Measurements from ENCODE around the gene RUNX1. TPM values are rescaled to one million over a fixed set of nuclear protein-coding genes. Genes with fewer than 3 reads are reported as not detected.
A peak's percentile ranks its signal among the peaks of the same experiment; 100 is the strongest.

The RUNX1 gene
- 10 to 100 TPM in 1 of 12 donors, 1 to 10 TPM in 10, not detected in 1; 3.6 to 18.8 (median 6.9) TPM for polyA plus RNA-seq (ENCODE audit: insufficient read length in 12 of 12)
- long read RNA-seq, donor 1, full-length matches to known transcripts, result 2 of 2 reads
- long read RNA-seq, donor 1, partial matches to known transcripts, result 0 of 2 reads
- long read RNA-seq, donor 1, other reads (novel, unspliced or antisense), result 0 of 2 reads
- long read RNA-seq, donor 2, full-length matches to known transcripts, result 1 of 1 reads
- long read RNA-seq, donor 2, partial matches to known transcripts, result 0 of 1 reads
- long read RNA-seq, donor 2, other reads (novel, unspliced or antisense), result 0 of 1 reads
- long read RNA-seq, donor 3, full-length matches to known transcripts, result 1 of 1 reads
- long read RNA-seq, donor 3, partial matches to known transcripts, result 0 of 1 reads
- long read RNA-seq, donor 3, other reads (novel, unspliced or antisense), result 0 of 1 reads
- long read RNA-seq, donor 4, full-length matches to known transcripts, result 3 of 3 reads
- long read RNA-seq, donor 4, partial matches to known transcripts, result 0 of 3 reads
- long read RNA-seq, donor 4, other reads (novel, unspliced or antisense), result 0 of 3 reads
- long read RNA-seq, donor 5, result 0 reads
- long read RNA-seq, donor 6, result 0 reads
- long read RNA-seq, donor 7, result 0 reads
- long read RNA-seq, donor 8, result 0 reads
- long read RNA-seq, donor 9, result 0 reads
- long read RNA-seq, donor 10, result 0 reads
- long read RNA-seq, donor 11, full-length matches to known transcripts, result 1 of 1 reads
- long read RNA-seq, donor 11, partial matches to known transcripts, result 0 of 1 reads
- long read RNA-seq, donor 11, other reads (novel, unspliced or antisense), result 0 of 1 reads

DNA sequence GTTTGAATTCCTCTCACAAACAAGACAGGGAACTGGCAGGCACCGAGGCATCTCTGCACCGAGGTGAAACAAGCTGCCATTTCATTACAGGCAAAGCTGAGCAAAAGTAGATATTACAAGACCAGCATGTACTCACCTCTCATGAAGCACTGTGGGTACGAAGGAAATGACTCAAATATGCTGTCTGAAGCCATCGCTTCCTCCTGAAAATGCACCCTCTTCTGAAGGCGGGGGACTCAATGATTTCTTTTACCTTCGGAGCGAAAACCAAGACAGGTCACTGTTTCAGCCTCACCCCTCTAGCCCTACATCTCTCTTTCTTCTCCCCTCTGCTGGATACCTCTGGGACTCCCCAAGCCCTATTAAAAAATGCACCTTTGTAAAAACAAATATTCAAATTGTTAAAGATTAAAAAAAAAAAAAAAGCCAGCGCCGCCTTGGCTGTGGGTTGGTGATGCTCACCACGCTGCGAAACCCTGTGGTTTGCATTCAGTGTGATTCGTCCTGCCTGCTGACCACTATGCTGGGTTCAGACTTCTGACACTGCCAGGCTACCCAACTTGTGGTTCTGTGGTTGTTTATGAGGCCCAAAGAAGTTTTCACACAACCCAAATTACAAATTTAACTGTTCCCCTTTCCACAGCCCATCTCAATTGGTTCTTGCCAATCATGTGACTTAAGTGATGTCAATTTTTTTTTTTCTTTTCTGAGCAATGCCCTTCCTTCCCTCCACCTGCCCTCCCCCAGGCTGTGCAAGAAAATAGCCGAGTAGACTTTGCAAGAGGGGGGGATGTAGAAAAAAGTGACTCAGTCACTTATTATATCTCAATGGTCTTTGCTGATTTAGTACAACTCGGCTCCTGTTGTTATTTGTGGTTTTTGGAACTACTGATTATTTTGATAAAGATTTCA lies at the start of gene RUNX1:
TSS of gene RUNX1 (minus strand) at position 597 of the 912 bp plus-strand sequence.
- no peak for DNase-seq

DNA sequence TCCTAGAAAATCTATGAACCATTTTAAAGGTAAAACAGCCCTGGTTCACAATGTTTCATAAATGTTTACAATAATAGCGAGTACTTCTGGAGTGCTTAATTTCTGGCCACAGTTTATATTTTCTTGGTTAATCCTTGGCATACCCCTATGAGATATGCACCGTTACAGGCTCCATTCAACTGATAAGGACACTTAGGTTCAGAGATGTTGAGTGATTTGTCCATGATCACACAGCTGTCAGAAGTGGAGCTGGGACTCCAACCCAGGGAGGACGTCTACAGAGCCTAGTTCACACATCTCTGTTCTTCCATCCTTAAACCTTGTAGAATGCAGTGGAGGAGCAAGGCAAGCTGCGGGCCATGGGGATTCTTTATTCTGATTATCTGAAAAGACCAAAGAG lies 48.4 kb upstream of the RUNX1 start:
- no peak for DNase-seq

- DNase-seq, result no peak
These were observed 47.9 kb upstream of the RUNX1 start for GRCh38 chr21:35096959-35097358.

GRCh38 chr21:35095859-35096291 lies 46.8 kb upstream of the RUNX1 start:
- no peak for DNase-seq

DNA sequence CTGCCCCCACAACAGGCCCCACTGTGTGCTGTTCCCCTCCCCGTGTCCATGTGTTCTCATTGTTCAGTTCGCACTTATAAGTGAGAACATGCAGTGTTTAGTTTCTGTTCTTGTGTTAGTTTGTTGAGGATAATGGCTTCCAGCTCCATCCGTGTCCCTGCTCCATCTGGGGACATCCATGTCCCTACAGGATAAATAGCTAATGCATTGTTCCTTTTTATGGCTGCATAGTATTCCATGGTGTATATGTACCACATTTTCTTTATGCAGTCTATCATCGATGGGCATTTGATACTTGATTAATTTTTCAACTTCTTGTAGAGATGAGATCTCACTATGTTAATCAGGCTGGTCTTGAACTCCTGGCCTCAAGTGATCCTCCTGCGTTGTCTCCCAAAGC lies 44.4 kb upstream of the RUNX1 start:
- DNase-seq, result no peak

DNA sequence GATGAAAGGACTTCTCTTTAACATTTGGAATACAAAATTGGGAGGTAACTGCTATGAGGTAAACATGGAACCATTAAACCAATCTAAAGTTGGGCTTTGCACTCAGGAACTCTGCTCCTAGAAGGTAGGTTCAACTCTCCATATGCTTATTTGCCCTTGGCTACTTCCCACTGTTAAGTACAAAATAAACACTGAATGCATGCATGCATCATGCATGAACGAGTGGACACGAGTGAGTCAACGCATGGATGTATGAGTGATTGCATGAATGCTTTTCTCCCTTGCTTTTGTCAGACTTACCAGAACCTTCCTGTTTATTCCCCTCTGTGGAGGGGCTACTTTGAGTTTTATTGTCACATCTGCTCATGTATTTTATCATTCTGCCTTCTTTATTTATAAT lies 42.4 kb upstream of the RUNX1 start:
- no peak for DNase-seq

GRCh38 chr21:35090403-35090802 lies 41.3 kb upstream of the RUNX1 start:
- DNase-seq, result no peak

DNA sequence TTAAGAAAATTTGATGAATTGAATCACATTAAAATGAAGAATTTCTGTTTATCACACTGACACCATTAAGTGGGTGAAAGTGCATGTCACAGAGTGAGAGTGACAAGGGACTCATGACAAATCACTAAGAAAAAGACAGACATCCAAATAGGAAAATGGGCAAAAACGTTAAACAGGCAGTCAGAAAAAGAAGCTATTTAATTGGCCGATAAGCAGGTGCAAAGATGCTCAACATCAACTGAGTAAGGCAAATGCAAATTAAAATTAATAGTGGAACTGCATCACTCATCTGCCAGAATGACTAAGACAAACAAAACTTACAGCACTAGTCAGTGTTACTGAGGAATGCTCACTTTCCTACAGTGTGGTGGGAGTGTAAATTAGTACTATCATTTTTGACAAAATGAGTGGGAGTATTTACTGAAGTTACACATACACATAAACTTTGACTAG lies 39.2 kb upstream of the RUNX1 start:
- no peak for DNase-seq

DNA sequence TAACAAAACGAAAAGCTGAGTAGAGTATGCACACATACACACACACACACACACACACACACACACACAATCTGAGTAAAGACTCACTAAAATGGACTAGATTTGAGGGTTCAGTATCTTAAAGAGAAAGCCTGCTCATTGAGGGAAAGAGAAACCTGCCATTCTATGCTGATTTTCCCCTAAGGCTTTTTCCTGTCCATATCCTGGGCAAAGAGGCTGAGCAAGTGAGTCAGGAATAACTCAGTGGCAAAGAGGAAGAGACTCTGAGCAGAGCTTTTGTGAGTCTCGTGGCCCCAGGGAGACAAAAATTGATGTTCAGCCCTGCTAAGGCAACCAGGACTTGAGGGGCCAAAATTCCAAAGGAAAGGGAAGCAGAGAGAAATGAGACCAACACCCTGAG lies 37.3 kb upstream of the RUNX1 start:
- no peak for DNase-seq

DNA sequence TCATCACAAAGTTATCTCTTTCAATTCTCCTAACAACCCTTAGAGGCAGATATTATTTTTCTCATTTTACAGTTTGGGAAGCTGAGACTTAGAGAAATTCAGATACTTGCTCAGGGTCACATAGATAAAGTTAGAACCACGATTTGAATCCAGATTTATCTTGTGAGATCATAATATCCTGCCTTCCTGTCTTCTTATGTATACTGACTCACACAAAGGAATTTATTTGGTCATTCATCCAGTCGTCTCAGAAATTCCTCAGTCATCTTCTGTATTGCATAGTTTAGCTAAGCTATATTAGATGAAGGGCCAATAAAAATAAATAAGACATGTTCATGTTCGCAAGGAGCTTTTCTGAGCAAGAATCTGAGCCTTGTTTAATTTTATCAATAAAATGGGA lies 35.8 kb upstream of the RUNX1 start:
- no peak for DNase-seq

DNA sequence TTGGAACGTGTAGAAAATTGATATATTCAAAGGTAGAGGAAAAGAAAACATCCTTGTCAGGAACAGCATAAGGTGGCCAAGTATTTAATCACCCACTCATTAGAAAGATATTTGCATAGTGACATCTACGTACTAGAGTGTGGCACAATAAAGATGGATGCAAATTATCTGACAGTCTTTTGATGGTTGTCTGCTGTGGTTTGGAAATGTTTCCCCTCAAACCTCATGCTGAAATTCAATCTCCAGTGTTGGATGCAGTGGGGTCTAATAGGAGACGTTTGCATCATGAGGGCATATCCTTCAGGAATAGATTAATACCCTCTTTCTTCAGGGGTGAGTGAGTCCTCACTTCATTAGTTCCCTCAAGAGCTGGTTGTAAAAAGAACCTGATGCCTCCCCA lies 34.1 kb upstream of the RUNX1 start:
- DNase-seq, result no peak

- DNase-seq, result no peak
These were observed 32.8 kb upstream of the RUNX1 start for GRCh38 chr21:35081861-35082260.

GRCh38 chr21:35079181-35079580 lies 30.1 kb upstream of the RUNX1 start:
- no peak for DNase-seq

DNA sequence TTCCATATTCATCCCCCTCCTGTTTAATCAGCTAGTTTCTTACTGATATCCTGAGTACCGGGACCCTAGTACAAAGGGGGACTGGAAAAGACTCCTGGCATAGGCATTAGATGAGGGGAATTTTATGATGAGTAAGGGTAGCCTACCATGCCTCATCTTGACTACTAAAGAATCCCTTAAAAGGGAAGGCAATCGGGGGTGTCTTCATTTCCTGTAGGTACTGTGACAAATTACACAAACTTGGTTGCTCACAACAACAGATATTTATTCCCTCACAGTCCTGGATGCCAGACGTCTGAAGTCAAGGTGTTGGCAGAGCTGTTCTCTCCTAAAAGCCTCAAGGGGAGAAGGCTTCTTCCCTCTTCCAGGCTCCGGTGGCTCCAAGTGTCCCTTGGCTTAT lies 28.9 kb upstream of the RUNX1 start:
- no peak for DNase-seq

- no peak for DNase-seq
These were observed 28.4 kb upstream of the RUNX1 start for GRCh38 chr21:35077466-35077865.

DNA sequence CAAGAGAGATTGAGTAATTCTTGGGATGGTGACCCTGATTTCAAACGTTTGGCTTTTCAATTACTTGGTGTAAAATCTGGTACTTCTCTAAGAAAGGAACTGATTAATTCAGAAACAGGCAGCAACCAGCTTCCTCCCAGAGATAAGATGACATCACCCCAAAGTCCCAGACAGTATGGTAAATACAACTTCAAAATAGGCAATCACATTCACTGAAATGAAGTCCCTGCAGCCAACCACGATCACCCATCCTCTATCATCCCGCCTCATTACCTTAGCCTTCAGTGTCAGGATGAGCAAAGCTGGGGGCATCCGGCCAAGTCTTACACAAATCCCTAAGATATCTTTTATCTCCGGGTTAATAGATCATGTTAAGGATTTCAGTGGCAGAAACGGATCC lies 26.4 kb upstream of the RUNX1 start:
- DNase-seq, result no peak

GRCh38 chr21:35072960-35073359 lies 23.9 kb upstream of the RUNX1 start:
- DNase-seq, result peak; percentile 80

- no peak for DNase-seq
These were observed 23.5 kb upstream of the RUNX1 start for GRCh38 chr21:35072557-35072956.

- DNase-seq, result no peak
These were observed 22.2 kb upstream of the RUNX1 start for GRCh38 chr21:35071347-35071746.

DNA sequence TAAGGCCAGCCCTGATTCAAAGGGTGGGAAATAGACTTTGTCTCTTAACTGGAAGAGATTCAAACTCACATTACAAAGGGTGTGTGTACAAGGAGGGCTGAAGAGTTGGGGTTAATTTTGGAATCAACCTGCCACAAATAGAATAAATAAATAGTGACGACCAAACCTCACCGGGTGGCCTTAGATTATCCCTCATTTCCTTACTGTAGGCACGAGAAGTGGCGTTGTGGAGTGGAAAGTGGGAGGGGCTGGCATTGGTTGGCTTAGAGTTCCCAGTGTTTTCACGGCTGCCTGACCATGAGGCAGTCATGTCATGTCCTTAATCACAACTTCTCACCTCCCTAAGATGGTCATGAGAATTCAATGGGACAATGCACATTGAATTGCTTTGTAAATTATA lies 21.3 kb upstream of the RUNX1 start:
- no peak for DNase-seq

GRCh38 chr21:35066824-35067223 lies 17.7 kb upstream of the RUNX1 start:
- no peak for DNase-seq

All from muscle of arm (tissue), 14 donors.